Stimulated activated CD4-positive, alpha-beta T cell treated with anti-CD3 and anti-CD28 coated beads, Interleukin-1b, Interleukin-23, amount 100 ng/mL, for 1 hour (primary cell): Measurements from ENCODE around the gene HIVEP1.

Experiments used
- DNase-seq, 2 donors: peaks; one replicate each; pipeline ENCODE4 v3.0.0-alpha.2; 2020; ENCODE audit warnings: low read depth in 2 of 2

HIVEP1 gene

DNA sequence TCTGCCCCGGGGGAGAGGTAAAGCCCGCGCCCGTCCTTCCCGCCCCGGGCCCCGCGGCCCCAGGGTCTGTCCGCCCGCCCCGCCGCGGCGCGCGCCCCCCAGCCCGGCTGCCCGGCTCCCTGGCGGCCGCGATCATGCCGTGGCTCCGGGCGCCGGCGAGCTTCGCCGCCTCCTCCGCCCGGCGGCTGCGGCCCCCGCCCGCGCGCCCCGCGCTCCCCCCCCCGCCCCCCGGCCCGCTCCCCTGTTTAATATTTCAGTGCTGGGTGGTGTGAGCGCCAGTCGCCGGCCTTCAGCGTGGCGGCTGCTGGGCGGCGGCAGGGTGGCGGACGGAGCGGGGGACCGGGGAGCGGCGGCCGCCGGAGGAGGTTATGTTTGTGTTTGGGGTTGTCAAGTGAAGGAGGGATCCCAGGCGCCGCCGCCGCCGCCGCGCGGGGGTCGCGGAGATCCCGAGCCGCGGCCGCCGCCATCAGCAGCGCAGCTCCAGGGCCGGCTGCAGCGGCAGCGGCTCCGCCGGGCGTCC is at the start of gene HIVEP1:
Gene HIVEP1, plus strand, starts transcription at position 275 of the 520 bp plus-strand sequence. CDS start 3,317 bp downstream, outside the sequence.
- DNase-seq, result no peak

GRCh38 chr6:11963756-11964500 is 48.2 kb upstream of the HIVEP1 start:
- no peak for DNase-seq

DNA sequence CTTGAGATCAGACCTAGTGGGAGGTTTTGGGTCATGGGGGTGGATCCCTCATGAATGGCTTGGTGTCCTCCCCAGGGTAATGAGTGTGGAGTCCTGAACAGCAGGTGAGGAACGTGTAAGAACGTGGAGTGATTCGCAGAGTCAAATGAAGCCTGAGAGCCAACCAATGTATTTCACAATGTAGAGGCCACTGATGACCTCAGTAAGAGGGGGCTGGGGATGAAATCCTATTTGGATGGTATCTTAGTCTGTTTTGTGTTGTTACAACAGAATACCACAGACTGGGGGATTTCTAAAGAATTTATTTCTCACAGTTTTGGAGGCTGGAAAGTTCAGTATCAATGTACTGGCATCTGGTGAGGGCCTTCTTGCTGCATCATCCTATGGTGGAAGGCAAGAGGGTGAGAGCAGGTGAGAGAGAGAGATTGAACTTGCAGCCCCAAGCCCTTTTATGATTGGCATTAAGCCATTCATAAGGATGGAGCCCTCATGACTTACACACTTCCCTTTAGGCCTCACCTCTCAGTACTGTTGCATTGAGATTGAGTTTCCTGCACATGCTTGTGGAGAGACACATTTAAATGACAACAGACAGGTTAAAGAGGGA is 47.3 kb upstream of the HIVEP1 start:
- DNase-seq, result no peak

- DNase-seq, result no peak
Observed at GRCh38 chr6:11965499-11965898, 46.6 kb upstream of the HIVEP1 start.

DNA sequence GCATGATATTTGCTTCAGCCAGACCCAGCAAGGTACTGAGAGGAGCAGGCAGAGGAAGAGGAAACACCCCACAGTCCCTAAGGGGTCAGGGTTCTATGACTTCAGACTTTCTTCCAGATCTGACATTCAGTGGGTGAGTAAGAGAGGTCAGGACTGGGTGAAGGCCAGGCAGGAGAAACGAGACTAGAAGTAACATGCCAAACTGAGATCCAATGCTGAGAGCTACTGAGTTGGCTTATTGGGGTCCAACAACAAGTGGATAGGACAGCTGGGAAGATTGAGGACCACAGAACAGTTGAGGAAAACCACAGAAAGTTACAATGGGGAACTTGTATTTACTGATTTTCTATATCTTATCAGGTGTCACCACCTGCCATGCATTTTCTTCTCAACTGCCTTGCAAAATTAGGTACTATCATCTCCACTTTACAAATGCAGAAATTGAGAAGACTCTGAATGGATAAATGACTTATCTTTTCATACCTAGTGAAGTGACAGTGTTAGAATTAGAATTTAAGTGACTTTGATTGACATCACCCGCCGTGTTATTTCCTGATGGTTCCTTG is 43.8 kb upstream of the HIVEP1 start:
- DNase-seq, result no peak

DNA sequence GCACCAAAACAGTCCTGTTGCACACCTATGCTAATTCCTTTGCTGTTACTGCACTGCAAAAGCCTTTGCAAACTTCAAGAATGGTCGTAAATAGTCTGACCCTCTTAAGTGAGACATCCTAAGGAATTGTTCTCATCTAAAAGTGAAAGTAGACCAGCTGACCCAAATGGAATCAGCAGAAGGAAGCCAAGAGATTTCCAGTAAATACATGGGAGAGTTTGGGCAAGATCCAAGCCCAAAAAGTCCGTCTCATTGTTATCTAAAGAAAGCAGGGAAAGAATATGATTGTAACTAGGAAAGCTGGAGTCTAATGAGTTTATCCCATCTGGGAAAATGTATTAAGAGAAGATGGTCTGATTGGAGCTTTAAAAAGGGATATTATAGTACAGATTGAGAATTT is 43.0 kb upstream of the HIVEP1 start:
- no peak for DNase-seq

GRCh38 chr6:11970114-11970513 is 42.0 kb upstream of the HIVEP1 start:
- DNase-seq, result no peak

- no peak for DNase-seq
Observed at GRCh38 chr6:11971154-11971553, 41.0 kb upstream of the HIVEP1 start.

DNA sequence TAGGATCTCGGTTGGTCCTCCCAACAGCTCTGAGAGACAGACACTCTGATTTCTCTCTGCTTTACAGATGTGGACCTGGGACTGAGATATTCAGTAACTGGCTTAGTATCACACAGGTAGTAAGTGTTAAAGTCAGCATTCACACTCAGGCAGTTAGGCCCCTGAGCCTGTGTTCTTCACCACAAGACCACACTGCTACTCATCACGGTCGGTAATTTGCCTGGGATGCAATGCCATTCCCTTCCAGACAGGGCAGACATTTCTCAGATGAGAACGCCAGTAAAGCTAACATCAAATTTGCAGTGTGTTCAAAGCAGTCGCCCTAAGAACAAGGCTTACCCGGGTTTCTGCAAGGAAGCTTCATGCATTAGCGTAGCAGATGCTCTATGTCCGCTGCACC is 39.8 kb upstream of the HIVEP1 start:
- no peak for DNase-seq

- DNase-seq, result no peak
Observed at GRCh38 chr6:11972806-11973205, 39.3 kb upstream of the HIVEP1 start.

DNA sequence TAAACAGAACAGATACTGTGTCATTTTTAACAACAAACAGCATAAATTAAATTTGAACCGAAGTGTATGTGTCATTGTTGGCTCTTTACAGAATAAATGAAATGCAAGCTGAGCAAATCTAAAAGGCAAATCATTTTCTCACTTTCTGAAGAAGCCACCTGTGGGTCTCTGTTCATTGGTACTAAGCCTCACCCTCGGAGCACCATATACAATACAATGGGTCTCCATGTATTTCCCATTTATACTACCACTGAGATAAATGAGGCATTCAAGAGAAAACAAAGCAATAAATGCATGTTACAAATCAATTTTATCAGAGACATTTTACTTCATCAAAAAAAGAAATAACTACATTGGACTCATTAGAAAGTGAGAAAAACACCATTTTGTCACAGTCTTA is 38.9 kb upstream of the HIVEP1 start:
- DNase-seq, result no peak

GRCh38 chr6:11974089-11974488 is 38.0 kb upstream of the HIVEP1 start:
- DNase-seq, result no peak

- DNase-seq, result no peak
Observed at GRCh38 chr6:11975353-11975977, 36.6 kb upstream of the HIVEP1 start.

DNA sequence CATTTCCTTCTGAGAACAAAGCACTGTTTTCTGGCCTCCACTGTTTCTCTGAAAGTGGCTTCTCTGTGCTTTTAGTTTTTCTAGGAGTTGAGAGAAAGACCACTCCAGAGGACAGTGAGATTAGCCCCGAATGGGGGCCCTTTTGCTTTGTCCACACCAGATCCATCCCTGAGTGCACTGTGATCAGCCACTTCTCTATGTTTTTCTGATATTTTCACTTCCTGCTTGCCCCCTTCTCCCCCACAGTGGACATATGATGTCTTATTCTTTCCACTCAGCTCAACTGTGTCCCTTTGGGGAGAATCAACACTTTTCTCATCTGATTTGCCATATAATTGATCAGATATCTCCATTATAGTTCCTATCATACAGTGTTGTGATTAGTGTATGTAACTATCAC is 35.6 kb upstream of the HIVEP1 start:
- no peak for DNase-seq

DNA sequence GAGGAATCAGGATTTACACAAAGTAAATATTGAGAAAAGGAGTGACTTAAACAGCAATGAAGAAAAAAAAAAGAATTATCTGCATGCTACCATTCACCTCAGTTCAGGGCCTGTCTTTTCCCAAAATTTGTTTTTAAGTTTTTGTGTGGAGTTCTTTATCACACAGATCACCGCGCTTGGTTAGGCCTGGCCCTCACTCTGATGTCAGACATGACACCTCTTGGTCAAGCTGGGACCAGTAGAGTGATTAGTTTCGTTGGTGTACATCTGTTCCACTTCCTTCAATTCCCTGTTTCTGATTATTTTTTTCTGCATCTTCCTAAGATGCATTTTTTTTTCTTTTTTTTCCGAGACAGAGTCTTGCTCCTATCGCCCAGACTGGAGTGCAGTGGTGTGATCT is 34.9 kb upstream of the HIVEP1 start:
- DNase-seq, result no peak

DNA sequence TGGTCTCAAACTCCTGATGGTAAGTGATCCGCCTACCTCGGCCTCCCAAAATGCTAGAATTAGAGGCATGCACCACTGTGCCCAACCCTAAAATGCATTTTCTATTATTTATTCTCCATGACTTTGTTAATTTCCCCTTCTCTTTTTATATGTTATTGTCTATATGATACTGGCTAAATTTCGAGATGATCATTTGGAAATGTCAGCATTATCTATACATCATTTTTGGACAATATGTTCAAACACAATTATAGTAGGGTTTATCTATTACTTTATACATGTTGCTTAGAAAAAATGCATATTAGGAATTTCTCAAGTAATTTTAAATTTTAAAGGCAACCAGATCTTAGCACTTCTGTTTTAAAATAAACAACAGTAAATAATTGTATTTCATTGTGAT is 34.4 kb upstream of the HIVEP1 start:
- no peak for DNase-seq

- DNase-seq, result no peak
Observed at GRCh38 chr6:11978169-11978987, 33.7 kb upstream of the HIVEP1 start.

GRCh38 chr6:11979866-11980265 is 32.2 kb upstream of the HIVEP1 start:
- DNase-seq, result no peak

DNA sequence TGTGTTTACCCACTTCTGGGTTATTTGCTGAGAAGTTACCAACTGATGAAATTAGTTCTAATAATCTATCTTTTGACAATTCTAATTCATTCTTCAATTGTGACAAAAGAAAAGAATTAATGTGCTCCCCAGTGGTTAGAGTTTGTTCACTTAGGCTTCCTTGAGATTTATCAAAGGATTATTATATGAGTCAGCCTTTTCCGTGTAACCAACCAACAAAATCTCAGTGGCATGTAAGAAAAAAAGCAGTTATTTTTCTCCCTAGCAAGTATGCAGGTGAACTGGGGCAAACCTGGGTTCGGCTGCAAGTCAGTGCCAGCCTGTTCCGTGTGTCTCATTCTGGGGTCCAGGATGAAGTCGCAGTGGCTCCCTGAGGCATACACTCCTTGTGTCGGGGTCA is 28.8 kb upstream of the HIVEP1 start:
- no peak for DNase-seq

- DNase-seq, result no peak
Observed at GRCh38 chr6:11987386-11987785, 24.7 kb upstream of the HIVEP1 start.

GRCh38 chr6:11989386-11989785 is 22.7 kb upstream of the HIVEP1 start:
- no peak for DNase-seq

DNA sequence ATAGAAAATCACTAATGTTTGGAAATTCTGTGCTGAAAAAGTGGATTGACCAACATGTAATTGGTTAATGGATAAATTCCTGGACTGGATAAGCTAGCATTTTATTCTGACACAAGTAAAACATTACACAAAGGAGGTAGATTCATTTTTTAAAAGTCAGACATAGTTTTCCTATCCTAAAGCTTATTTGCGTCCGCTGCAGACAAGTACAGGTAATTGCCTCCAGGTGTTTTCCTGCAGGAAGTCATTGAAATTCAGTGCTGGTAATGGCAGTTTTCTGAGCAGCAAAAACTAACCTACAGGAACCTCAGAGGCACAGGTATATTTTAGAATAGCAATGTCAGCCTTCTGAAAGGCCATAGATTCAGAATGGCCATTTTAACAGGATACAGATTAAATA is 20.0 kb upstream of the HIVEP1 start:
- DNase-seq, result no peak
